IMR-90 (cell line): ENCODE measurements around the gene FARP1.

ENCODE experiments used
- BHLHE40 ChIP-seq: fragments of 150-350 bp; IDR thresholded peaks from 2 replicates; pipeline ENCODE4 v1.6.1; 2016; ENCODE audit warnings: mild to moderate bottlenecking, low read depth, low read length
- CEBPB ChIP-seq: IDR thresholded peaks from 2 replicates; pipeline ENCODE4 v1.6.1; 2012; ENCODE audit warnings: low read depth, low read length, improper control_type of control experiment
- CHD1 ChIP-seq: IDR thresholded peaks from 2 replicates; pipeline ENCODE4 v1.6.1; 2012; ENCODE audit warnings: low read depth, low read length, improper control_type of control experiment
- CTCF ChIP-seq: conservative IDR thresholded peaks from 2 replicates; pipeline ENCODE4 v1.5.1; 2012; ENCODE audit warnings: mild to moderate bottlenecking, low read depth, low read length, improper control_type of control experiment
- FOS ChIP-seq: fragments of 150-350 bp; IDR thresholded peaks from 2 replicates; pipeline ENCODE4 v1.6.1; 2016; ENCODE audit warnings: low read depth, low read length
- MAFK ChIP-seq: IDR thresholded peaks from 2 replicates; pipeline ENCODE4 v1.6.1; 2012; ENCODE audit warnings: low read depth, low read length, improper control_type of control experiment
- MXI1 ChIP-seq: IDR thresholded peaks from 2 replicates; pipeline ENCODE4 v1.6.1; 2012; ENCODE audit warnings: low read depth, mild to moderate bottlenecking, low read length, moderate library complexity, borderline replicate concordance
- POLR2A ChIP-seq: IDR thresholded peaks from 2 replicates; pipeline ENCODE4 v1.6.1; 2012; ENCODE audit warnings: mild to moderate bottlenecking, low read depth, low read length
- RCOR1 ChIP-seq: IDR thresholded peaks from 2 replicates; pipeline ENCODE4 v1.6.1; 2012; ENCODE audit warnings: mild to moderate bottlenecking, low read length, improper control_type of control experiment; ENCODE audit not compliant: insufficient replicate concordance
- RFX5 ChIP-seq: IDR thresholded peaks from 2 replicates; pipeline ENCODE4 v1.8.0; 2012; ENCODE audit warnings: low read depth, mild to moderate bottlenecking, low read length, moderate library complexity
- USF2 ChIP-seq: fragments of 150-350 bp; IDR thresholded peaks from 2 replicates; pipeline ENCODE4 v1.6.1; 2017; ENCODE audit warnings: mild to moderate bottlenecking, antibody characterized with exemption, low read length, low read depth

- TF ChIP-seq CTCF (no peak), FOS (no peak), POLR2A (no peak), CEBPB (no peak), MXI1 (no peak), BHLHE40 (no peak), USF2 (no peak), MAFK (no peak), CHD1 (no peak), RFX5 (no peak), RCOR1 (no peak)
Measured at GRCh38 chr13:98150832-98151479, 8.1 kb downstream of the FARP1 start.
